H1 (cell line): Measurements from ENCODE around the gene ANKRD36C. TPM values are rescaled to one million over a fixed set of nuclear protein-coding genes. Genes with fewer than 3 reads are reported as not detected.
"Not testable (repeated sequence)": the region's sequence is repeated elsewhere in the genome, so short reads cannot be mapped to it uniquely, and the experiment has no call there.

ENCODE experiments used
- CTCF ChIA-PET: fragments of 300-600 bp; sonication (Branson Sonifier 250); formaldehyde crosslinking; loops from one replicate; lab custom pipeline; 2021; ENCODE audit not compliant: partially characterized antibody; lab: Charles Lee
- POLR2A ChIA-PET: fragments of 300-600 bp; sonication (Branson Sonifier 250); formaldehyde crosslinking; loops from one replicate; lab custom pipeline; 2021; ENCODE audit warnings: inconsistent platforms; ENCODE audit not compliant: partially characterized antibody; lab: Charles Lee
- DNase-seq, 2 experiments: peaks; one replicate each; pipeline versions ENCODE4 v3.0.0 to v3.0.0-alpha.2; 2010 to 2022; ENCODE audit warnings: low spot score in 2 of 2, low read depth in 1 of 2, mixed read lengths in 1 of 2
- FAIRE-seq: peaks from 2 replicates; lab custom pipeline; 2011; peaks lifted over from hg19 to GRCh38; lab: Jason Lieb, UNC
- H2AFZ ChIP-seq: 2 replicates; pipeline ENCODE4 v1.8.1; 2012; ENCODE audit warnings: low read length, inconsistent platforms
- H2AK5ac ChIP-seq: 2 replicates; pipeline ENCODE4 v1.6.1; 2013; ENCODE audit warnings: low read depth, low read length
- H2BK120ac ChIP-seq: replicated peaks from 2 replicates; pipeline ENCODE3; 2013; ENCODE audit warnings: low read depth, low read length, inconsistent platforms
- H2BK12ac ChIP-seq: 2 replicates; pipeline ENCODE4 v1.6.1; 2013; ENCODE audit warnings: low read depth, low read length
- H2BK15ac ChIP-seq: 2 replicates; pipeline ENCODE4 v1.6.1; 2013; ENCODE audit warnings: low read length
- H2BK20ac ChIP-seq: 2 replicates; pipeline ENCODE4 v1.6.1; 2013; ENCODE audit warnings: low read length
- H2BK5ac ChIP-seq: 2 replicates; pipeline ENCODE4 v1.6.1; 2013; ENCODE audit warnings: low read depth, low read length
- H3K14ac ChIP-seq: 2 replicates; pipeline ENCODE4 v1.6.1; 2013; ENCODE audit warnings: inconsistent platforms; ENCODE audit not compliant: insufficient read length
- H3K18ac ChIP-seq: 2 replicates; pipeline ENCODE4 v1.6.1; 2013; ENCODE audit warnings: low read length; ENCODE audit errors: extremely low read depth
- H3K23ac ChIP-seq: 2 replicates; pipeline ENCODE4 v1.6.1; 2013; ENCODE audit warnings: inconsistent platforms; ENCODE audit not compliant: insufficient read length
- H3K23me2 ChIP-seq: 2 replicates; pipeline ENCODE4 v1.6.1; 2013; ENCODE audit warnings: low read depth, low read length
- H3K27ac ChIP-seq: 2 replicates; pipeline ENCODE4 v1.6.1; 2011; ENCODE audit warnings: low read depth, low read length, inconsistent platforms
- H3K27me3 ChIP-seq, 4 experiments: replicated peaks in 1 of 4; 1 replicate in 1 of 4; 2 replicates in 3 of 4; pipeline versions ENCODE4 v1.6.1 to v1.8.1; 2011 to 2013; ENCODE audit warnings: low read length in 3 of 4, mild to moderate bottlenecking in 3 of 4, inconsistent platforms in 2 of 4, mixed read lengths in 2 of 4, moderate library complexity in 1 of 4; ENCODE audit not compliant: control insufficient read depth in 3 of 4, insufficient read depth in 3 of 4; ENCODE audit errors: extremely low read depth in 1 of 4
- H3K36me3 ChIP-seq, 4 experiments: 2 replicates each; pipeline versions ENCODE4 v1.6.1 to v1.8.1; 2011 to 2013; ENCODE audit warnings: mild to moderate bottlenecking in 4 of 4, low read length in 3 of 4, moderate library complexity in 2 of 4, control low read depth in 1 of 4, inconsistent platforms in 1 of 4; ENCODE audit not compliant: insufficient read depth in 4 of 4, control insufficient read depth in 2 of 4
- H3K4ac ChIP-seq: replicated peaks from 2 replicates; pipeline ENCODE3; 2013; ENCODE audit warnings: low read length, low read depth, mixed read lengths, inconsistent platforms; ENCODE audit not compliant: insufficient read length
- H3K4me1 ChIP-seq, 4 experiments: replicated peaks in 1 of 4; 1 replicate in 1 of 4; 2 replicates in 3 of 4; pipeline versions ENCODE4 v1.6.1 to v1.8.1; 2011 to 2013; ENCODE audit warnings: low read length in 3 of 4, inconsistent platforms in 2 of 4, mixed read lengths in 1 of 4; ENCODE audit not compliant: insufficient read depth in 4 of 4, control insufficient read depth in 3 of 4
- H3K4me2 ChIP-seq, 2 experiments: 2 replicates each; pipeline versions ENCODE4 v1.6.1 to v1.8.1; 2011 to 2013; ENCODE audit warnings: low read depth in 2 of 2, low read length in 2 of 2, control low read depth in 1 of 2, inconsistent platforms in 1 of 2, mild to moderate bottlenecking in 1 of 2; ENCODE audit not compliant: insufficient read depth in 1 of 2
- H3K4me3 ChIP-seq, 4 experiments: fragments of 200-600, 300-600 bp in 1 of 4; sonication (generic), shearing (Covaris generic), sonication (Bioruptor Twin) in 1 of 4; 2 replicates each; pipeline versions ENCODE4 v1.5.1 to v1.8.1; 2011 to 2016; ENCODE audit warnings: low read length in 4 of 4, low read depth in 3 of 4, control low read depth in 2 of 4, inconsistent platforms in 2 of 4, mild to moderate bottlenecking in 2 of 4, mixed read lengths in 1 of 4, moderate library complexity in 1 of 4; ENCODE audit not compliant: insufficient read depth in 2 of 4; ENCODE audit errors: extremely low read depth in 1 of 4
- H3K56ac ChIP-seq: replicated peaks from 2 replicates; pipeline ENCODE3; 2013; ENCODE audit warnings: low read depth, mild to moderate bottlenecking, mixed read lengths, low read length, inconsistent platforms; ENCODE audit not compliant: insufficient read length
- H3K79me1 ChIP-seq: 2 replicates; pipeline ENCODE4 v1.6.1; 2013; ENCODE audit warnings: low read depth, low read length, control low read depth
- H3K79me2 ChIP-seq, 2 experiments: 2 replicates each; pipeline versions ENCODE4 v1.6.1 to v1.8.1; 2012 to 2013; ENCODE audit warnings: low read length in 2 of 2, mild to moderate bottlenecking in 2 of 2, inconsistent platforms in 1 of 2; ENCODE audit not compliant: insufficient read depth in 2 of 2, control insufficient read depth in 1 of 2
- H3K9ac ChIP-seq, 4 experiments: replicated peaks in 1 of 4; 1 replicate in 1 of 4; 2 replicates in 3 of 4; pipeline versions ENCODE4 v1.6.1 to v1.8.1; 2011 to 2013; ENCODE audit warnings: low read depth in 3 of 4, low read length in 3 of 4, control low read depth in 2 of 4, mild to moderate bottlenecking in 2 of 4, moderate library complexity in 2 of 4, inconsistent platforms in 1 of 4; ENCODE audit errors: extremely low read depth in 1 of 4
- H3K9me3 ChIP-seq, 2 experiments: 2 replicates each; pipeline versions ENCODE4 v1.6.1 to v1.8.1; 2012 to 2013; ENCODE audit warnings: mild to moderate bottlenecking in 2 of 2, moderate library complexity in 2 of 2, control low read depth in 1 of 2, inconsistent platforms in 1 of 2, low read depth in 1 of 2, low read length in 1 of 2, mixed read lengths in 1 of 2; ENCODE audit not compliant: insufficient read depth in 2 of 2
- H4K20me1 ChIP-seq, 2 experiments: replicated peaks in 1 of 2; 2 replicates each; pipeline versions ENCODE3 to v1.8.1; 2011 to 2013; ENCODE audit warnings: inconsistent platforms in 2 of 2, low read length in 2 of 2, mild to moderate bottlenecking in 1 of 2; ENCODE audit not compliant: insufficient read depth in 2 of 2, control insufficient read depth in 1 of 2
- H4K5ac ChIP-seq: 2 replicates; pipeline ENCODE4 v1.6.1; 2013; ENCODE audit warnings: low read length, low read depth, mixed read lengths, inconsistent platforms; ENCODE audit not compliant: insufficient read length
- H4K8ac ChIP-seq: 2 replicates; pipeline ENCODE4 v1.8.0; 2013; ENCODE audit warnings: mild to moderate bottlenecking, moderate library complexity, low read length, inconsistent platforms; ENCODE audit not compliant: insufficient read depth; ENCODE audit errors: extremely low read depth
- H4K91ac ChIP-seq: replicated peaks from 2 replicates; pipeline ENCODE3; 2013; ENCODE audit warnings: low read length, mixed read lengths, inconsistent platforms; ENCODE audit not compliant: insufficient read length
- CBX8 ChIP-seq: fragments of 300-800, 300-1000 bp; sonication (generic); IDR thresholded peaks from 2 replicates; pipeline ENCODE4 v1.7.1; 2016; ENCODE audit warnings: low read depth, low read length, borderline replicate concordance
- CREB1 ChIP-seq: IDR thresholded peaks from 2 replicates; pipeline ENCODE4 v1.6.1; 2012; ENCODE audit warnings: inconsistent platforms
- JUN ChIP-seq: IDR thresholded peaks from 2 replicates; pipeline ENCODE4 v1.6.1; 2011; ENCODE audit warnings: low read depth, mild to moderate bottlenecking, improper control_type of control experiment, low read length
- NANOG ChIP-seq: IDR thresholded peaks from 2 replicates; pipeline ENCODE4 v1.6.1; 2011; ENCODE audit warnings: low read length, low read depth, mild to moderate bottlenecking, inconsistent platforms; ENCODE audit not compliant: insufficient read depth, poor library complexity, severe bottlenecking
- SAP30 ChIP-seq: fragments of 300-600 bp; sonication (generic); IDR thresholded peaks from 2 replicates; pipeline ENCODE4 v1.7.1; 2012; ENCODE audit warnings: low read length, moderate library complexity, mild to moderate bottlenecking, inconsistent platforms; ENCODE audit not compliant: insufficient read depth, insufficient replicate concordance
- WGBS, 2 experiments: shearing (Covaris generic) in 1 of 2; methylation state at CpG; one replicate each; pipeline versions ENCODE4 v1.1.6 to v1.1.7; 2013 to 2015; ENCODE audit warnings: low lambda C conversion rate in 2 of 2, mixed read lengths in 2 of 2, inconsistent platforms in 1 of 2, low coverage in 1 of 2, missing lambda C conversion rate in 1 of 2; ENCODE audit not compliant: insufficient replicate concordance in 2 of 2, insufficient coverage in 1 of 2, insufficient read length in 1 of 2; ENCODE audit errors: extremely low coverage in 1 of 2, missing lambda C conversion rate in 1 of 2; 5-methylcytosine and 5-hydroxymethylcytosine counted together
- polyA plus RNA-seq, 7 experiments: library from polyadenylated mRNA; depleted of rRNA in 3 of 7; stranded (reverse) in 5 of 7; unstranded in 2 of 7; fragments of >200 nt in 5 of 7; fragments of 200-250 nt in 2 of 7; gene quantifications; 1 replicate in 5 of 7; 2 replicates in 1 of 7; 4 replicates in 1 of 7; pipeline versions ENCODE4 v1.2.1 to v1.2.3, GENCODE V29; 2011 to 2013; ENCODE audit warnings: missing spikeins in 2 of 7, mixed read lengths in 2 of 7
- total RNA-seq: library from RNA; stranded (reverse); fragmentation: NEBNext Ultra II Directional; extraction: Animal tissue kit (Norgen Biotek cat#: 25700); gene quantifications from 2 replicates; pipeline ENCODE4 v1.2.1, GENCODE V29; 2021

The ANKRD36C gene
- total and polyA plus RNA-seq, 2 of the 8 experiments (the other 6 are each of a cell fraction or from before 2014, with no cell fraction given): 1.1 to 7.3 TPM

GRCh38 chr2:95836151-95836550, 155.5 kb downstream of the ANKRD36C start (continued):
- TF ChIP-seq NANOG (no peak), JUN (no peak), CREB1 (no peak), SAP30 (no peak), CBX8 (no peak)
- TF ChIP-seq, all 59 proteins: peak for 0

GRCh38 chr2:95834077-95835013, 157.3 kb downstream of the ANKRD36C start:
- H2BK5ac ChIP-seq, H2BK12ac ChIP-seq, POLR2A ChIA-PET, H3K79me2 ChIP-seq, H3K4me3 ChIP-seq, H3K56ac ChIP-seq, FAIRE-seq, H2BK20ac ChIP-seq, H3K4me1 ChIP-seq, H3K4ac ChIP-seq, H3K36me3 ChIP-seq, H4K5ac ChIP-seq, H4K20me1 ChIP-seq, CTCF ChIA-PET, H3K27me3 ChIP-seq, H3K9ac ChIP-seq, H3K79me1 ChIP-seq, DNase-seq, H3K27ac ChIP-seq, H2AFZ ChIP-seq, H2BK15ac ChIP-seq, H3K23me2 ChIP-seq, H4K8ac ChIP-seq, H3K18ac ChIP-seq, H2BK120ac ChIP-seq, H4K91ac ChIP-seq, H3K23ac ChIP-seq, H3K4me2 ChIP-seq, H2AK5ac ChIP-seq, H3K14ac ChIP-seq: not testable (repeated sequence)
- peaks cover 24 to 58% of the 10 kb centered on the region in 2 experiments; a peak in 3 of 4 replicates for H3K9me3 ChIP-seq
- WGBS, 2 experiments: 91% methylated on average over 12 of the region's 12 CpGs; no CpG with 5 or more reads in 1 of the 2 experiments
